Middle frontal gyrus (tissue), 1 donor: ENCODE measurements around the gene DNAI2.

Experiments
- DNase-seq: peaks from one replicate; pipeline ENCODE4 v3.0.0-alpha.2; 2015; ENCODE audit warnings: low spot score; ENCODE audit errors: extremely low spot score

Gene DNAI2

GRCh38 chr17:74304184-74304583 is 30.1 kb downstream of the DNAI2 start:
- no peak for DNase-seq

- no peak for DNase-seq
Observed at GRCh38 chr17:74305865-74306654, 32.0 kb downstream of the DNAI2 start.

- no peak for DNase-seq
Observed at GRCh38 chr17:74307984-74308773, 34.1 kb downstream of the DNAI2 start.

GRCh38 chr17:74309902-74310301 is 35.9 kb downstream of the DNAI2 start:
- DNase-seq, result no peak

- no peak for DNase-seq
Observed at GRCh38 chr17:74314877-74315276, 40.8 kb downstream of the DNAI2 start.

GRCh38 chr17:74316220-74316619 is 42.2 kb downstream of the DNAI2 start:
- DNase-seq, result no peak

GRCh38 chr17:74317071-74317470 is 43.0 kb downstream of the DNAI2 start:
- no peak for DNase-seq

GRCh38 chr17:74318391-74318790 is 44.4 kb downstream of the DNAI2 start:
- DNase-seq, result no peak

GRCh38 chr17:74324521-74324920 is 50.5 kb downstream of the DNAI2 start:
- no peak for DNase-seq

- no peak for DNase-seq
Observed at GRCh38 chr17:74325376-74325742, 51.3 kb downstream of the DNAI2 start.

GRCh38 chr17:74325743-74326379 is 51.8 kb downstream of the DNAI2 start, which contains the start of gene KIF19:
TSS of gene KIF19 (plus strand) at chr17:74326226. CDS start at chr17:74326350, 124 bp downstream.
- no peak for DNase-seq

GRCh38 chr17:74326506-74326905 is 52.5 kb downstream of the DNAI2 start:
- DNase-seq, result no peak

GRCh38 chr17:74328487-74328886 is 54.5 kb downstream of the DNAI2 start:
- no peak for DNase-seq

GRCh38 chr17:74329378-74329777 is 55.3 kb downstream of the DNAI2 start:
- no peak for DNase-seq

GRCh38 chr17:74330446-74330845 is 56.4 kb downstream of the DNAI2 start:
- no peak for DNase-seq

GRCh38 chr17:74332017-74332650 is 58.1 kb downstream of the DNAI2 start:
- no peak for DNase-seq

- no peak for DNase-seq
Observed at GRCh38 chr17:74332763-74333283, 58.8 kb downstream of the DNAI2 start.

GRCh38 chr17:74334393-74335039 is 60.5 kb downstream of the DNAI2 start:
- DNase-seq, result no peak

- DNase-seq, result no peak
Observed at GRCh38 chr17:74335529-74336062, 61.6 kb downstream of the DNAI2 start.

GRCh38 chr17:74336307-74336706 is 62.3 kb downstream of the DNAI2 start:
- DNase-seq, result no peak
